Measurements from ENCODE around the gene TENT4B.

TENT4B gene

DNA sequence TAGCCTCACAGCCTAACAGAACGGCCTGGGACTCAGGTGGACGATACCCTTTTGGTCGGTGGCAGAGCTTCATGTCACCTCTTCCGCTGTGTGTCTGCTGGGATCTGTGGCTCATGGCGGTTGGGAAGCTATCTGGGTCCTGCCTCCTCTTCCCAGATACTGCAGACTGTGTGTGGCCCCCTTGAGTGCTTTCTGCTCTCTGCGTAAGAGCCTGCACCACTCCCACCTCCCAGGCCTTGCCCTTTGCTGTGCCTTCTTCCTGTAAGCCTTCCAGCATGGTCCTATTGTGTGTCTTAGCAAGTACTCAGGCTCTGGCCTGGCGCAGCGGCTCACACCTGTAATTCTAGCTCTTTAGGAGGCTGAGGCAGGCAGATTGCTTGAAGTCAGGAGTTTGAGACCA is 95.7 kb downstream of the TENT4B start:
- Histone ChIP-seq H3K27me3 (ENCODE audit: insufficient read depth, low read length) (peaks cover 6% of the 10 kb centered on the region; the same call in 1 of the 2 replicates), H2AFZ (ENCODE audit: low read length) (no peak overlapping the region), H3K79me2 (ENCODE audit: insufficient read depth, low read length) (no peaks in the 10 kb centered on the region), H3K9ac (ENCODE audit: low read length) (no peak overlapping the region), H3K4me2 (ENCODE audit: low read length) (no peak overlapping the region), H3K9me3 (ENCODE audit: low read length) (no peaks in the 10 kb centered on the region), H3K4me3 (ENCODE audit: low read depth, low read length, poor library complexity, severe bottlenecking) (no peak overlapping the region), H3K27ac (ENCODE audit: low read depth, low read length, poor library complexity, severe bottlenecking) (no peak overlapping the region), H3K4me1 (ENCODE audit: insufficient read depth, low read length, severe bottlenecking) (peaks cover 17% of the 10 kb centered on the region), H3K36me3 (ENCODE audit: insufficient read depth, low read length) (no peaks in the 10 kb centered on the region), H3K9me2 (ENCODE audit: low read depth, low read length) (no peaks in the 10 kb centered on the region), H4K20me1 (ENCODE audit: insufficient read depth, low read length) (no peaks in the 10 kb centered on the region), H3F3A (ENCODE audit: insufficient read depth, low read length) (no peaks in the 10 kb centered on the region)
- TF ChIP-seq EZH2 (IDR thresholded peaks at IDR 0.05; ENCODE audit: borderline replicate concordance, low read length), result no peak
- TF ChIP-seq, protein P1, sequence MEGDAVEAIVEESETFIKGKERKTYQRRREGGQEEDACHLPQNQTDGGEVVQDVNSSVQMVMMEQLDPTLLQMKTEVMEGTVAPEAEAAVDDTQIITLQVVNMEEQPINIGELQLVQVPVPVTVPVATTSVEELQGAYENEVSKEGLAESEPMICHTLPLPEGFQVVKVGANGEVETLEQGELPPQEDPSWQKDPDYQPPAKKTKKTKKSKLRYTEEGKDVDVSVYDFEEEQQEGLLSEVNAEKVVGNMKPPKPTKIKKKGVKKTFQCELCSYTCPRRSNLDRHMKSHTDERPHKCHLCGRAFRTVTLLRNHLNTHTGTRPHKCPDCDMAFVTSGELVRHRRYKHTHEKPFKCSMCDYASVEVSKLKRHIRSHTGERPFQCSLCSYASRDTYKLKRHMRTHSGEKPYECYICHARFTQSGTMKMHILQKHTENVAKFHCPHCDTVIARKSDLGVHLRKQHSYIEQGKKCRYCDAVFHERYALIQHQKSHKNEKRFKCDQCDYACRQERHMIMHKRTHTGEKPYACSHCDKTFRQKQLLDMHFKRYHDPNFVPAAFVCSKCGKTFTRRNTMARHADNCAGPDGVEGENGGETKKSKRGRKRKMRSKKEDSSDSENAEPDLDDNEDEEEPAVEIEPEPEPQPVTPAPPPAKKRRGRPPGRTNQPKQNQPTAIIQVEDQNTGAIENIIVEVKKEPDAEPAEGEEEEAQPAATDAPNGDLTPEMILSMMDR (IDR thresholded peaks at IDR 0.05; ENCODE audit: low read length), result no peak

DNA sequence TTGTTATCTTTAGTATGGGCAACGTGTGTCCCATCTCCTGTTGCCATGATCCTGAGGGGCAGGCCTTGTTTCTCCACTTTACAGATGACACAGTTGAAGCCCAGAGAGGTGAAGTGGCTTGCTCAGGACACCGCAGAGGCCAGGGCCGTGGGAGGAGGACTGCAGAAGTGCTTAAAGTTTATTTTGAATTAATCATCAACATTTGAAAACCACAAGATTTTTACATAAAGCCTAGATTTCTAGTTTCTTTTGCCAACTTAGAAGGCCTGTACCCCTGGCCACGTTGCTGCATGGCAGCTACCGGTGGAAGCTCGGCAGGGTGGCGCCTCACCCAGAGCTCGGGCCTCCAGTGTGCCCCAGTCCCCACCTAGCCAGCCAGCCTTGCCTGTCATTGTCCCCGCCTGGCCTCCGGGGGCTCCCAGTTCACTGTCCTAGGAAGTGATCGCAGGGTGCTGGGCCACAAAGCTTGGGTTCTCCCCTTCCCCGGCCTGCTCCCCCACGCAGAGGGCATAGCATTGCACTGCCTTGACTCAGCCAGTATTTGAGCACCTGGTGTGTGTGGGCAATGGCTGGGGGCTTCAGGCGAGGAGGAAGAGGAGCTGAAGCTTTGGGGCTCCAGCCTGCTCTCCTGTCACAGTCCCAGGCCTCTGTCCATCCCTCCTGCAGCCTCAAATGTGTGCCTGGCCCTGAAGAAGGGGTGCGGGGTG is 98.4 kb downstream of the TENT4B start:
- H3K27ac ChIP-seq (ENCODE audit: low read depth, low read length, poor library complexity, severe bottlenecking), result no peak overlapping the region
- no peaks in the 10 kb centered on the region for H4K20me1 ChIP-seq (ENCODE audit: insufficient read depth, low read length)
- H3K9me2 ChIP-seq (ENCODE audit: low read depth, low read length), result no peaks in the 10 kb centered on the region
- TF ChIP-seq EZH2 (IDR thresholded peaks at IDR 0.05; ENCODE audit: borderline replicate concordance, low read length), result no peak
- TF ChIP-seq, protein P1 (IDR thresholded peaks at IDR 0.05; ENCODE audit: low read length), result no peak
- H3F3A ChIP-seq (ENCODE audit: insufficient read depth, low read length), result no peaks in the 10 kb centered on the region
- H3K4me2 ChIP-seq (ENCODE audit: low read length), result no peak overlapping the region
- no peaks in the 10 kb centered on the region; the same call in 1 of the 2 replicates for H3K36me3 ChIP-seq (ENCODE audit: insufficient read depth, low read length)
- no peak overlapping the region for H2AFZ ChIP-seq (ENCODE audit: low read length)
- H3K79me2 ChIP-seq (ENCODE audit: insufficient read depth, low read length), result no peaks in the 10 kb centered on the region
- H3K9ac ChIP-seq (ENCODE audit: low read length), result no peak overlapping the region
- H3K4me3 ChIP-seq (ENCODE audit: low read depth, low read length, poor library complexity, severe bottlenecking), result no peak overlapping the region
- peaks cover 2% of the 10 kb centered on the region for H3K4me1 ChIP-seq (ENCODE audit: insufficient read depth, low read length, severe bottlenecking)
- H3K9me3 ChIP-seq (ENCODE audit: low read length), result no peaks in the 10 kb centered on the region
- H3K27me3 ChIP-seq (ENCODE audit: insufficient read depth, low read length), result 0 out of 2 replicates have a peak, but pooled peaks cover 4% of the 10 kb centered on the region

DNA sequence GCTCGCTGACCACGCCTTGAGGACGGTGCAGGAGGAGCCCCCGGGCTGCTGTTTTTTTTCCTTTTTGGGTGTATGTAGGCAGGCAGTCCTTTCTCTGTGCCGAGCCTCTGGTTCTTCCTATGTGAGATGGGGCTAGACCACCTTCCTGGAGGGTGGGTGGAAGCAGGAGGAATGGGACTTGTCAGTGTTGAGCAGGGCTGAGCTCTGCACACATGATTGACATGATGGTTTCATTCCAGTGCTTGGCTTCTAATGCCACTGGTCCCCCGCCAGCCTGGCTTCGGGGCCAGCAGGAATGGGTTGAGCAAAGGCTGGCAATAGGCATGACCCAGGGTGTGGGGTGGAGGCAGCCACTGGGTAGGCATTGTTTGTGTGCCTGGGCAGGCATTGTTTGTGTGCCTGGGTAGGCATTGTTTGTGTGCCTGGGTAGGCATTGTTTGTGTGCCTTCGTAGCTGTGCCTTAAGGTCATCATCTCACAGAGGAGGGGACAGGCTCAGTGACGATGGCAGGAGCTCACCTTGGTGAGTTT is 99.0 kb downstream of the TENT4B start:
- H3K4me3 ChIP-seq (ENCODE audit: low read depth, low read length, poor library complexity, severe bottlenecking), result no peak overlapping the region
- H3K9me2 ChIP-seq (ENCODE audit: low read depth, low read length), result no peaks in the 10 kb centered on the region
- TF ChIP-seq EZH2 (IDR thresholded peaks at IDR 0.05; ENCODE audit: borderline replicate concordance, low read length), result no peak
- TF ChIP-seq, protein P1 (IDR thresholded peaks at IDR 0.05; ENCODE audit: low read length), result no peak
- H3K4me2 ChIP-seq (ENCODE audit: low read length), result no peak overlapping the region
- no peaks in the 10 kb centered on the region for H3K27me3 ChIP-seq (ENCODE audit: insufficient read depth, low read length)
- no peaks in the 10 kb centered on the region for H4K20me1 ChIP-seq (ENCODE audit: insufficient read depth, low read length)
- H3K36me3 ChIP-seq (ENCODE audit: insufficient read depth, low read length), result no peaks in the 10 kb centered on the region; the same call in 1 of the 2 replicates
- no peak overlapping the region for H3K27ac ChIP-seq (ENCODE audit: low read depth, low read length, poor library complexity, severe bottlenecking)
- no peaks in the 10 kb centered on the region for H3K79me2 ChIP-seq (ENCODE audit: insufficient read depth, low read length)
- H3K9ac ChIP-seq (ENCODE audit: low read length), result no peak overlapping the region
- H3K4me1 ChIP-seq (ENCODE audit: insufficient read depth, low read length, severe bottlenecking), result no peaks in the 10 kb centered on the region
- H3K9me3 ChIP-seq (ENCODE audit: low read length), result no peaks in the 10 kb centered on the region
- no peak overlapping the region for H2AFZ ChIP-seq (ENCODE audit: low read length)
- no peaks in the 10 kb centered on the region for H3F3A ChIP-seq (ENCODE audit: insufficient read depth, low read length)

Measured in OCI-LY1 (cell line).